ENCODE measurements around the gene NT5E. TPM values are rescaled to one million over a fixed set of nuclear protein-coding genes. Genes with fewer than 3 reads are reported as not detected.
A peak's percentile ranks its signal among the peaks of the same experiment; 100 is the strongest.

Gene NT5E
- total and polyA plus RNA-seq, 2 of the 13 experiments (the other 11 are each of a cell fraction or from before 2014, with no cell fraction given), result 9.5 to 33.0 TPM

- TF ChIP-seq ARID2 (CRISPR knock-in tag; IDR thresholded peaks at IDR 0.05; ENCODE audit: borderline replicate concordance) (0 out of 2 replicates have a peak, but pooled peaks have one; percentile 67), ZNF354B (CRISPR knock-in tag; IDR thresholded peaks at IDR 0.05) (no peak), SALL1 (CRISPR knock-in tag; IDR thresholded peaks at IDR 0.05) (peak; percentile 66), ZHX2 (IDR thresholded peaks at IDR 0.05; ENCODE audit: low read depth) (no peak), ZHX2 (CRISPR knock-in tag; IDR thresholded peaks at IDR 0.05; ENCODE audit: borderline replicate concordance) (0 out of 2 replicates have a peak, but pooled peaks have one; percentile 28), ZNF362 (CRISPR knock-in tag; IDR thresholded peaks at IDR 0.05; ENCODE audit: borderline replicate concordance) (no peak), CREB3 (CRISPR knock-in tag; IDR thresholded peaks at IDR 0.05) (0 out of 2 replicates have a peak, but pooled peaks have one; percentile 70), MEIS1 (CRISPR knock-in tag; IDR thresholded peaks at IDR 0.05; ENCODE audit: borderline replicate concordance) (0 out of 2 replicates have a peak, but pooled peaks have one; percentile 1), SP5 (CRISPR knock-in tag; IDR thresholded peaks at IDR 0.05; ENCODE audit: borderline replicate concordance, low read depth) (no peak), POLR2A (IDR thresholded peaks at IDR 0.05; ENCODE audit: insufficient read depth in 1 of 2, low read depth in 2 of 2, low read length in 2 of 2) (0 out of 4 replicates have a peak, but pooled peaks of 1 of the 2 experiments have one; percentile 28), THAP9 (CRISPR knock-in tag; IDR thresholded peaks at IDR 0.05; ENCODE audit: borderline replicate concordance) (no peak), ZBTB44 (CRISPR knock-in tag; IDR thresholded peaks at IDR 0.05) (no peak), ZC3H4 (CRISPR knock-in tag; IDR thresholded peaks at IDR 0.05; ENCODE audit: borderline replicate concordance) (0 out of 2 replicates have a peak, but pooled peaks have one; percentile 61), FOXJ3 (CRISPR knock-in tag; IDR thresholded peaks at IDR 0.05; ENCODE audit: borderline replicate concordance) (no peak)
Measured at GRCh38 chr6:85404564-85405174, 45.2 kb upstream of the NT5E start (continued).

All from HepG2 (cell line).